PC-3 (cell line): ENCODE measurements around the gene ZNF792. TPM values are rescaled to one million over a fixed set of nuclear protein-coding genes. Genes with fewer than 3 reads are reported as not detected.
"Not testable (repeated sequence)": the region's sequence is repeated elsewhere in the genome, so short reads cannot be mapped to it uniquely, and the experiment has no call there.

Experiments
- ATAC-seq: fragments of 200-7000 bp; cut with Tn5 transposase; 2 replicates; pipeline ENCODE4 v1.9.1; 2020; ENCODE audit warnings: mild to moderate bottlenecking, moderate library complexity
- BruUV-seq: library from RNA; stranded (reverse); fragments of 400-500 nt; replicated peaks from 2 replicates; lab custom pipeline; 2021; lab: Mats Ljungman, UMichigan
- CTCF ChIA-PET: fragments of 300-600 bp; sonication (Branson Sonifier 250); formaldehyde crosslinking; loops from one replicate; lab custom pipeline; 2022; ENCODE audit warnings: antibody characterized with exemption; lab: Charles Lee
- POLR2A ChIA-PET: fragments of 300-600 bp; sonication (Branson Sonifier 250); formaldehyde crosslinking; loops from one replicate; lab custom pipeline; 2022; ENCODE audit warnings: antibody characterized with exemption; ENCODE audit not compliant: unreplicated experiment; lab: Charles Lee
- DNase-seq: peaks from one replicate; pipeline ENCODE4 v3.0.0-alpha.2; 2015
- H2AFZ ChIP-seq: fragments of 300-600 bp; sonication (generic); 2 replicates; pipeline ENCODE4 v1.6.0; 2016; ENCODE audit warnings: antibody characterized with exemption, low read length
- H3F3A ChIP-seq: fragments of 300-600 bp; sonication (generic); one replicate; pipeline ENCODE4 v1.6.0; 2017; ENCODE audit warnings: antibody characterized with exemption, low read length, control low read depth, mild to moderate bottlenecking; ENCODE audit not compliant: unreplicated experiment
- H3K27ac ChIP-seq: fragments of 300-600 bp; sonication (generic); 2 replicates; pipeline ENCODE4 v1.5.1; 2016; ENCODE audit warnings: mild to moderate bottlenecking, low read length
- H3K27me3 ChIP-seq: fragments of 300-600 bp; sonication (generic); 2 replicates; pipeline ENCODE4 v1.6.1; 2016; ENCODE audit warnings: low read length, mixed read lengths
- H3K36me3 ChIP-seq: fragments of 300-600 bp; sonication (generic); 2 replicates; pipeline ENCODE4 v1.6.1; 2016; ENCODE audit warnings: low read depth, mixed run types, low read length, mixed read lengths
- H3K4me1 ChIP-seq: fragments of 300-600 bp; sonication (generic); 2 replicates; pipeline ENCODE4 v1.5.1; 2016; ENCODE audit warnings: low read length; ENCODE audit not compliant: insufficient read depth
- H3K4me2 ChIP-seq: fragments of 300-600 bp; sonication (generic); 2 replicates; pipeline ENCODE4 v1.6.0; 2016; ENCODE audit warnings: low read length
- H3K4me3 ChIP-seq: fragments of 300-600 bp; sonication (generic); 2 replicates; pipeline ENCODE4 v1.5.1; 2016; ENCODE audit warnings: mild to moderate bottlenecking, low read length, mixed read lengths
- H3K79me2 ChIP-seq: fragments of 300-600 bp; sonication (generic); 2 replicates; pipeline ENCODE4 v1.6.1; 2017; ENCODE audit warnings: low read length, mixed read lengths
- H3K9ac ChIP-seq: fragments of 300-600 bp; sonication (generic); 2 replicates; pipeline ENCODE4 v1.6.0; 2016; ENCODE audit warnings: mild to moderate bottlenecking, low read length
- H3K9me2 ChIP-seq: fragments of 300-600 bp; sonication (generic); replicated peaks from 2 replicates; pipeline ENCODE4 v1.6.1; 2016; ENCODE audit warnings: mixed run types, low read length, mixed read lengths
- H3K9me3 ChIP-seq: fragments of 300-600 bp; sonication (generic); 2 replicates; pipeline ENCODE4 v1.6.1; 2016; ENCODE audit warnings: low read length, mixed read lengths
- H4K20me1 ChIP-seq: fragments of 300-600 bp; sonication (generic); 2 replicates; pipeline ENCODE4 v1.6.1; 2016; ENCODE audit warnings: low read length, mixed read lengths
- CTCF ChIP-seq: fragments of 300-600 bp; sonication (generic); conservative IDR thresholded peaks from 2 replicates; pipeline ENCODE4 v1.5.1; 2017; ENCODE audit warnings: antibody characterized with exemption, low read depth, mild to moderate bottlenecking, low read length
- EZH2 ChIP-seq: fragments of 300-600 bp; sonication (generic); IDR thresholded peaks from one replicate; pipeline ENCODE4 v1.6.1; 2017; ENCODE audit warnings: antibody characterized with exemption, mild to moderate bottlenecking, low read length; ENCODE audit not compliant: unreplicated experiment
- EZH2phosphoT487 ChIP-seq: fragments of 300-600 bp; sonication (generic); IDR thresholded peaks from 2 replicates; pipeline ENCODE4 v1.6.1; 2018; ENCODE audit warnings: mild to moderate bottlenecking, antibody characterized with exemption, low read length, borderline replicate concordance
- intact Hi-C: fragments of 100-400 bp; cut with micrococcal nuclease; formaldehyde crosslinking; loops from 2 replicates; pipeline ENCODE4 v1.9.0; 2023
- total RNA-seq: library from RNA; depleted of rRNA; stranded (reverse); fragments of >200 nt; gene quantifications from 2 replicates; pipeline ENCODE4 v1.2.3, GENCODE V29; 2014

The ZNF792 gene
- total RNA-seq, 1 experiment from 2014 or later = 6.3 TPM

- ChIA-PET CTCF (no interaction called here), POLR2A (no interaction called here)
- H3K9me3 ChIP-seq = no peaks in the 10 kb centered on the region
- BruUV-seq = no TSS peak
- H3K9ac ChIP-seq = no peak overlapping the region; the same call in 1 of the 2 replicates
- no peaks in the 10 kb centered on the region for H3K36me3 ChIP-seq
- H3K27ac ChIP-seq = no peak overlapping the region
- peak overlapping the region; percentile 97 for H3K4me2 ChIP-seq
- H3K79me2 ChIP-seq = peaks cover 35% of the 10 kb centered on the region
- H3K4me3 ChIP-seq = peak overlapping the region; percentile 72; the same call in 1 of the 2 replicates
- intact Hi-C loops = no loop called here
- DNase-seq = no peak
- H4K20me1 ChIP-seq = no peaks in the 10 kb centered on the region
- no peaks in the 10 kb centered on the region for H3K27me3 ChIP-seq
- no peaks in the 10 kb centered on the region for H3K9me2 ChIP-seq
- no peaks in the 10 kb centered on the region for H3F3A ChIP-seq
- H3K4me1 ChIP-seq = peaks cover 26% of the 10 kb centered on the region
- TF ChIP-seq EZH2phosphoT487 (no peak), CTCF (no peak), EZH2 (no peak)
- peak overlapping the region; percentile 70; the same call in 1 of the 2 replicates for H2AFZ ChIP-seq
- no peak for ATAC-seq
These were observed 34.9 kb upstream of the ZNF792 start for GRCh38 chr19:34998777-34999497.

GRCh38 chr19:34998224-34998623 is 34.2 kb upstream of the ZNF792 start:
- H3K4me2 ChIP-seq, ATAC-seq, intact Hi-C loops, H3K9me3 ChIP-seq, H4K20me1 ChIP-seq, H3K4me3 ChIP-seq, DNase-seq, H3F3A ChIP-seq, H3K27ac ChIP-seq, POLR2A ChIA-PET, H3K9ac ChIP-seq, H2AFZ ChIP-seq, H3K27me3 ChIP-seq, H3K36me3 ChIP-seq, CTCF ChIA-PET, H3K9me2 ChIP-seq, BruUV-seq: not testable (repeated sequence)
- peaks cover 28% of the 10 kb centered on the region for H3K79me2 ChIP-seq
- peaks cover 26% of the 10 kb centered on the region for H3K4me1 ChIP-seq

- TF ChIP-seq CTCF (no peak), EZH2 (no peak), EZH2phosphoT487 (no peak)
- Histone ChIP-seq H3K9me3 (no peaks in the 10 kb centered on the region), H3K27ac (no peak overlapping the region), H3K4me1 (peaks cover 26% of the 10 kb centered on the region), H3K79me2 (peaks cover 19% of the 10 kb centered on the region), H3K9me2 (no peaks in the 10 kb centered on the region), H4K20me1 (no peaks in the 10 kb centered on the region), H3K27me3 (no peaks in the 10 kb centered on the region), H3F3A (no peaks in the 10 kb centered on the region), H3K4me3 (no peak overlapping the region), H3K36me3 (no peaks in the 10 kb centered on the region), H2AFZ (no peak overlapping the region), H3K4me2 (no peak overlapping the region), H3K9ac (no peak overlapping the region)
- CTCF ChIA-PET = no interaction called here
- BruUV-seq = no TSS peak
- POLR2A ChIA-PET = no interaction called here
- ATAC-seq = no peak
- intact Hi-C loops = no loop called here
- DNase-seq = no peak
These were observed 33.1 kb upstream of the ZNF792 start for GRCh38 chr19:34997071-34997617.
